OCI-LY1 (cell line): ENCODE data around the gene GATA6.

Source experiments
- EZH2 ChIP-seq: fragments of 200-600 bp; sonication (generic), shearing (Covaris generic); IDR thresholded peaks from 2 replicates; pipeline ENCODE4 v1.8.0; 2017; ENCODE audit warnings: borderline replicate concordance, mixed run types, mild to moderate bottlenecking, antibody characterized with exemption, low read length, moderate library complexity, mixed read lengths
- TF ChIP-seq, protein P1 (sequence below): fragments of 200-600 bp; sonication (generic), shearing (Covaris generic); IDR thresholded peaks from 2 replicates; pipeline ENCODE4 v1.5.1; 2017; ENCODE audit warnings: mild to moderate bottlenecking, antibody characterized with exemption, low read length, moderate library complexity, mixed read lengths

DNA sequence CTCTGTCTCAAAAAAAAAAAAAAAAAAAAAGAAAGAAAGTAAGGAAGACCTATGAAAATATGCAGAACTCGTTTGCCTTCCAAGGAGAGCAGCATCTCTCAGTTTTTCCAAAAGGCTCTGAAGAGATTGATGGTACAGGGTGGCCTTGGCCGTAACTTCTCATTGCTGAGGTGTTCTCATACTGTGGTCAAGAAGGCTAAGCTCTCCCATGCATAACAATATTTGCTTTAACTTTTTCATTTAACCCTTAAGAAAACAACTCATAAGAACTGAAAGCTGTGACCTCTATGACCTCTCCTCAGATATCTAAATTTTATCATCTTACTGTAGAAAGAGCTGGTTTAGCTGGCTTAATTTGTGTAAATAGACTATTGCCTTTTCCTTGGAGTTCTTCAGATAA lies 37.1 kb upstream of the GATA6 start:
- TF ChIP-seq EZH2, result no peak
- TF ChIP-seq, protein P1, sequence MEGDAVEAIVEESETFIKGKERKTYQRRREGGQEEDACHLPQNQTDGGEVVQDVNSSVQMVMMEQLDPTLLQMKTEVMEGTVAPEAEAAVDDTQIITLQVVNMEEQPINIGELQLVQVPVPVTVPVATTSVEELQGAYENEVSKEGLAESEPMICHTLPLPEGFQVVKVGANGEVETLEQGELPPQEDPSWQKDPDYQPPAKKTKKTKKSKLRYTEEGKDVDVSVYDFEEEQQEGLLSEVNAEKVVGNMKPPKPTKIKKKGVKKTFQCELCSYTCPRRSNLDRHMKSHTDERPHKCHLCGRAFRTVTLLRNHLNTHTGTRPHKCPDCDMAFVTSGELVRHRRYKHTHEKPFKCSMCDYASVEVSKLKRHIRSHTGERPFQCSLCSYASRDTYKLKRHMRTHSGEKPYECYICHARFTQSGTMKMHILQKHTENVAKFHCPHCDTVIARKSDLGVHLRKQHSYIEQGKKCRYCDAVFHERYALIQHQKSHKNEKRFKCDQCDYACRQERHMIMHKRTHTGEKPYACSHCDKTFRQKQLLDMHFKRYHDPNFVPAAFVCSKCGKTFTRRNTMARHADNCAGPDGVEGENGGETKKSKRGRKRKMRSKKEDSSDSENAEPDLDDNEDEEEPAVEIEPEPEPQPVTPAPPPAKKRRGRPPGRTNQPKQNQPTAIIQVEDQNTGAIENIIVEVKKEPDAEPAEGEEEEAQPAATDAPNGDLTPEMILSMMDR, result no peak
